ENCODE results near the gene MEX3D.
A peak's percentile ranks its signal among the peaks of the same experiment; 100 is the strongest.

Gene MEX3D

GRCh38 chr19:1514986-1515721, 53.0 kb downstream of the MEX3D start:
- no peak for DNase-seq

- no peak for DNase-seq
Measured at GRCh38 chr19:1514295-1514661, 53.8 kb downstream of the MEX3D start.

- peak; percentile 66 to 74 for DNase-seq
Measured at GRCh38 chr19:1513499-1514294, 54.4 kb downstream of the MEX3D start.

- peak; percentile 50 to 65 for DNase-seq
Measured at GRCh38 chr19:1512671-1513498, 55.2 kb downstream of the MEX3D start, which contains the start of gene ADAMTSL5. Gene ADAMTSL5, minus strand, starts transcription at chr19:1513019. Its CDS starts 2,076 bp downstream, at chr19:1510943.

GRCh38 chr19:1511318-1512317, 56.5 kb downstream of the MEX3D start:
- no peak for DNase-seq

GRCh38 chr19:1510807-1511206, 57.3 kb downstream of the MEX3D start:
- no peak for DNase-seq

GRCh38 chr19:1510442-1510806, 57.7 kb downstream of the MEX3D start:
- DNase-seq: no peak

- DNase-seq: no peak
Measured at GRCh38 chr19:1509602-1510441, 58.3 kb downstream of the MEX3D start.

- no peak for DNase-seq
Measured at GRCh38 chr19:1508507-1508856, 59.6 kb downstream of the MEX3D start.

- peak; percentile 93 for DNase-seq
Measured at GRCh38 chr19:1507763-1508506, 60.2 kb downstream of the MEX3D start.

GRCh38 chr19:1507192-1507660, 60.9 kb downstream of the MEX3D start:
- no peak for DNase-seq

GRCh38 chr19:1505991-1506881, 61.9 kb downstream of the MEX3D start:
- DNase-seq: no peak

- DNase-seq: no peak
Measured at GRCh38 chr19:1505012-1505411, 63.1 kb downstream of the MEX3D start.
